ENCODE results near the gene IFT27. TPM values are rescaled to one million over a fixed set of nuclear protein-coding genes. Genes with fewer than 3 reads are reported as not detected.

Gene IFT27
- polyA plus RNA-seq, 1 donor from 2014 or later, result 111 TPM

GRCh38 chr22:36795633-36796032 lies 19.7 kb upstream of the IFT27 start:
- Histone ChIP-seq H3K4me3 (ENCODE audit: low read length) (no peak overlapping the region), H2AFZ (ENCODE audit: low read depth, low read length) (no peak overlapping the region), H3K9me3 (ENCODE audit: low read length) (no peaks in the 10 kb centered on the region), H4K20me1 (ENCODE audit: insufficient read depth) (no peaks in the 10 kb centered on the region), H3K79me2 (replicated peaks; ENCODE audit: insufficient read depth, low read length) (no peaks in the 10 kb centered on the region), H3K27me3 (ENCODE audit: insufficient read depth, low read depth, low read length) (no peaks in the 10 kb centered on the region), H3K9ac (ENCODE audit: low read length) (no peak overlapping the region), H3K4me2 (ENCODE audit: low read length) (no peak overlapping the region), H3K27ac (ENCODE audit: low read length) (no peak overlapping the region), H3F3A (ENCODE audit: insufficient read depth, low read length, poor library complexity, severe bottlenecking) (no peaks in the 10 kb centered on the region), H3K9me2 (ENCODE audit: insufficient read depth, low read length) (no peaks in the 10 kb centered on the region), H3K36me3 (ENCODE audit: insufficient read depth, low read length) (no peaks in the 10 kb centered on the region)
- no peak for TF ChIP-seq EP300 (conservative IDR thresholded peaks at IDR 0.05; ENCODE audit: poor library complexity, severe bottlenecking)
- no peak for TF ChIP-seq REST (IDR thresholded peaks at IDR 0.05; ENCODE audit: borderline replicate concordance)
- no peak for TF ChIP-seq EZH2 (IDR thresholded peaks at IDR 0.05; ENCODE audit: borderline replicate concordance, insufficient read depth, low read length, poor library complexity, severe bottlenecking)
- TF ChIP-seq TAF1 (IDR thresholded peaks at IDR 0.05; ENCODE audit: low read depth), result no peak
- TF ChIP-seq SMC3 (conservative IDR thresholded peaks at IDR 0.05; ENCODE audit: poor library complexity), result no peak
- no peak for TF ChIP-seq RAD21 (conservative IDR thresholded peaks at IDR 0.05)
- no peak for TF ChIP-seq POLR2AphosphoS5 (IDR thresholded peaks at IDR 0.05)
- no peak for TF ChIP-seq CTCF (IDR thresholded peaks at IDR 0.05; ENCODE audit: poor library complexity, severe bottlenecking)
- TF ChIP-seq MXI1 (conservative IDR thresholded peaks at IDR 0.05; ENCODE audit: poor library complexity, severe bottlenecking), result no peak

DNA sequence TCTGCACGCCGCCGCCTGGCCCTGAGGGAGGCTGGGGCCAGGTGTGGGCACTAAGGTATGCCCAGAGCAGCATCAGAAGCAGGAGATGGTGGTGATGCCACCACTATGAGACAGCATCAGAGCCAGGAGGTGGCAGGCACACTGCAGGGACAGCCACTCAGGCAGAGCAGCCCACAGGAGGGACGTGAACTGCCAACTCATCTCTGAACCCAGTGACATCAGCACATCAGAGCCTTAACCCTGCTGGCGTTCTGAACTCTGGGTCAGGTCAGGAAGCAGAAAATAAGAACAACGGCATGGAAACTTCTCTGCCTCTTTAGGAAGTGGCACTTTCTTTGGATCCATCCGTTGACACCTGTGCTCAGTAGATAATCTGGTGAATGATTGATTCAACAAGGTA lies 14.7 kb upstream of the IFT27 start:
- Histone ChIP-seq H3K9me2 (ENCODE audit: insufficient read depth, low read length) (no peaks in the 10 kb centered on the region), H3K36me3 (ENCODE audit: insufficient read depth, low read length) (no peaks in the 10 kb centered on the region), H3K9me3 (ENCODE audit: low read length) (no peaks in the 10 kb centered on the region), H3K9ac (ENCODE audit: low read length) (no peak overlapping the region), H4K20me1 (ENCODE audit: insufficient read depth) (no peaks in the 10 kb centered on the region), H3K4me3 (ENCODE audit: low read length) (no peak overlapping the region), H3K79me2 (replicated peaks; ENCODE audit: insufficient read depth, low read length) (no peaks in the 10 kb centered on the region), H3K27me3 (ENCODE audit: insufficient read depth, low read depth, low read length) (no peaks in the 10 kb centered on the region), H3F3A (ENCODE audit: insufficient read depth, low read length, poor library complexity, severe bottlenecking) (no peaks in the 10 kb centered on the region), H3K4me2 (ENCODE audit: low read length) (no peak overlapping the region), H3K27ac (ENCODE audit: low read length) (no peak overlapping the region), H2AFZ (ENCODE audit: low read depth, low read length) (no peak overlapping the region)
- TF ChIP-seq RAD21 (conservative IDR thresholded peaks at IDR 0.05), result no peak
- TF ChIP-seq EZH2 (IDR thresholded peaks at IDR 0.05; ENCODE audit: borderline replicate concordance, insufficient read depth, low read length, poor library complexity, severe bottlenecking), result no peak
- TF ChIP-seq CTCF (IDR thresholded peaks at IDR 0.05; ENCODE audit: poor library complexity, severe bottlenecking), result no peak
- no peak for TF ChIP-seq SMC3 (conservative IDR thresholded peaks at IDR 0.05; ENCODE audit: poor library complexity)
- no peak for TF ChIP-seq MXI1 (conservative IDR thresholded peaks at IDR 0.05; ENCODE audit: poor library complexity, severe bottlenecking)
- TF ChIP-seq TAF1 (IDR thresholded peaks at IDR 0.05; ENCODE audit: low read depth), result no peak
- TF ChIP-seq EP300 (conservative IDR thresholded peaks at IDR 0.05; ENCODE audit: poor library complexity, severe bottlenecking), result no peak
